IMR-90 (cell line): ENCODE results near the gene PFDN5. TPM values are rescaled to one million over a fixed set of nuclear protein-coding genes. Genes with fewer than 3 reads are reported as not detected.

ENCODE experiments used
- ATAC-seq: fragments of 200-7000 bp; cut with Tn5 transposase; 2 replicates; pipeline ENCODE4 v1.9.1; 2020; ENCODE audit warnings: low read depth, mild to moderate bottlenecking, moderate library complexity
- BruUV-seq: library from RNA; stranded (reverse); fragments of 400-500 nt; replicated peaks from 2 replicates; lab custom pipeline; 2021; lab: Mats Ljungman, UMichigan
- CTCF ChIA-PET: fragments of 300-600 bp; formaldehyde crosslinking; extraction: SDS; loops from one replicate; lab custom pipeline; 2021; ENCODE audit warnings: antibody characterized with exemption; lab: Yijun Ruan, JAX
- POLR2A ChIA-PET: fragments of 300-600 bp; sonication (Branson Sonifier 250); formaldehyde crosslinking; loops from one replicate; lab custom pipeline; 2022; ENCODE audit warnings: antibody characterized with exemption; ENCODE audit not compliant: unreplicated experiment; lab: Charles Lee
- DNase-seq: peaks from one replicate; pipeline ENCODE4 v3.0.0; 2013
- H2AFZ ChIP-seq: replicated peaks from 2 replicates; pipeline ENCODE3; 2013; ENCODE audit warnings: low read length, mild to moderate bottlenecking; ENCODE audit not compliant: poor library complexity
- H2AK5ac ChIP-seq: 2 replicates; pipeline ENCODE4 v1.6.1; 2013; ENCODE audit warnings: low read depth, low read length, inconsistent platforms
- H2AK9ac ChIP-seq: replicated peaks from 2 replicates; pipeline ENCODE3; 2013; ENCODE audit warnings: mild to moderate bottlenecking, low read depth, low read length, moderate library complexity; ENCODE audit not compliant: poor library complexity
- H2BK120ac ChIP-seq: 2 replicates; pipeline ENCODE4 v1.6.1; 2013; ENCODE audit warnings: low read depth, low read length, inconsistent platforms
- H2BK15ac ChIP-seq: 3 replicates; pipeline ENCODE4 v1.6.1; 2013; ENCODE audit warnings: low read depth, low read length, inconsistent platforms
- H2BK20ac ChIP-seq: 2 replicates; pipeline ENCODE4 v1.6.1; 2013; ENCODE audit warnings: low read depth, mild to moderate bottlenecking, inconsistent platforms, low read length, moderate library complexity
- H2BK5ac ChIP-seq: 2 replicates; pipeline ENCODE4 v1.6.1; 2013; ENCODE audit warnings: mild to moderate bottlenecking, low read depth, low read length, inconsistent platforms; ENCODE audit not compliant: poor library complexity, severe bottlenecking
- H3K14ac ChIP-seq: replicated peaks from 2 replicates; pipeline ENCODE4 v1.6.1; 2013; ENCODE audit warnings: low read depth, low read length, inconsistent platforms
- H3K18ac ChIP-seq: 2 replicates; pipeline ENCODE4 v1.6.1; 2013; ENCODE audit warnings: low read depth, low read length, control low read depth
- H3K23ac ChIP-seq: 2 replicates; pipeline ENCODE4 v1.6.1; 2013; ENCODE audit warnings: low read depth, low read length, inconsistent platforms
- H3K27ac ChIP-seq: 2 replicates; pipeline ENCODE4 v1.5.1; 2013; ENCODE audit warnings: mild to moderate bottlenecking, control low read depth, low read length; ENCODE audit not compliant: insufficient read depth
- H3K27me3 ChIP-seq: 2 replicates; pipeline ENCODE4 v1.6.1; 2013; ENCODE audit warnings: low read length; ENCODE audit not compliant: control insufficient read depth, insufficient read depth
- H3K36me3 ChIP-seq: 2 replicates; pipeline ENCODE4 v1.6.1; 2013; ENCODE audit warnings: low read length, mixed read lengths; ENCODE audit not compliant: control insufficient read depth, insufficient read depth
- H3K4ac ChIP-seq: 2 replicates; pipeline ENCODE4 v1.6.1; 2013; ENCODE audit warnings: low read depth, low read length, inconsistent platforms
- H3K4me1 ChIP-seq: 2 replicates; pipeline ENCODE4 v1.6.1; 2013; ENCODE audit warnings: low read length, mixed read lengths; ENCODE audit not compliant: control insufficient read depth, insufficient read depth
- H3K4me2 ChIP-seq: 2 replicates; pipeline ENCODE4 v1.6.1; 2013; ENCODE audit warnings: low read depth, mild to moderate bottlenecking, control low read depth, low read length, moderate library complexity
- H3K4me3 ChIP-seq: 2 replicates; pipeline ENCODE4 v1.5.1; 2013; ENCODE audit warnings: low read depth, mild to moderate bottlenecking, control low read depth, low read length, moderate library complexity; ENCODE audit not compliant: insufficient read depth
- H3K56ac ChIP-seq: 2 replicates; pipeline ENCODE4 v1.6.1; 2013; ENCODE audit warnings: low read length, inconsistent platforms; ENCODE audit not compliant: insufficient read depth; ENCODE audit errors: extremely low read depth
- H3K79me1 ChIP-seq, 2 experiments: 2 replicates each; pipeline ENCODE4 v1.6.1; 2013; ENCODE audit warnings: low read length in 2 of 2, inconsistent platforms in 1 of 2, low read depth in 1 of 2
- H3K9ac ChIP-seq: 2 replicates; pipeline ENCODE4 v1.6.1; 2013; ENCODE audit warnings: low read depth, low read length, control low read depth
- H3K9me1 ChIP-seq: 2 replicates; pipeline ENCODE4 v1.6.1; 2013; ENCODE audit warnings: low read length, inconsistent platforms; ENCODE audit not compliant: insufficient read depth
- H3K9me3 ChIP-seq: 2 replicates; pipeline ENCODE4 v1.6.1; 2013; ENCODE audit warnings: low read length; ENCODE audit not compliant: control insufficient read depth, insufficient read depth
- H4K20me1 ChIP-seq: 2 replicates; pipeline ENCODE4 v1.6.1; 2013; ENCODE audit warnings: low read length, inconsistent platforms; ENCODE audit not compliant: insufficient read depth
- H4K5ac ChIP-seq: 2 replicates; pipeline ENCODE4 v1.6.1; 2013; ENCODE audit warnings: mild to moderate bottlenecking, low read depth, low read length, control low read depth
- H4K8ac ChIP-seq, 2 experiments: 2 replicates each; pipeline ENCODE4 v1.6.1; 2013; ENCODE audit warnings: low read depth in 2 of 2, low read length in 2 of 2, control low read depth in 1 of 2, inconsistent platforms in 1 of 2
- H4K91ac ChIP-seq: 2 replicates; pipeline ENCODE4 v1.6.1; 2013; ENCODE audit warnings: low read depth, low read length, inconsistent platforms; ENCODE audit not compliant: insufficient read depth
- CTCF ChIP-seq: conservative IDR thresholded peaks from 2 replicates; pipeline ENCODE4 v1.5.1; 2012; ENCODE audit warnings: mild to moderate bottlenecking, low read depth, low read length, improper control_type of control experiment
- MAFK ChIP-seq: IDR thresholded peaks from 2 replicates; pipeline ENCODE4 v1.6.1; 2012; ENCODE audit warnings: low read depth, low read length, improper control_type of control experiment
- SMC3 ChIP-seq: fragments of 150-350 bp; IDR thresholded peaks from 2 replicates; pipeline ENCODE4 v1.6.1; 2016; ENCODE audit warnings: low read depth, mild to moderate bottlenecking, antibody characterized with exemption, low read length, moderate library complexity
- WGBS, 2 experiments: methylation state at CpG; one replicate each; pipeline versions ENCODE4 v1.1.5 to v1.1.7; 2013; ENCODE audit warnings: missing lambda C conversion rate in 2 of 2; ENCODE audit not compliant: insufficient read length in 1 of 2; ENCODE audit errors: extremely low coverage in 2 of 2; 5-methylcytosine and 5-hydroxymethylcytosine counted together
- dilution Hi-C: fragments of 300-500 bp; cut with HindIII; formaldehyde crosslinking; loops from one replicate; pipeline ENCODE4 v1.14.3; 2018; ENCODE audit warnings: low sequenced_read_pairs; ENCODE audit not compliant: unreplicated experiment
- in situ Hi-C: fragments of 300-500 bp; cut with MboI; formaldehyde crosslinking; loops from 3 replicates; pipeline ENCODE4 v1.14.3; 2019; ENCODE audit warnings: low sequenced_read_pairs, inconsistent platforms, mixed read lengths
- intact Hi-C: fragments of 100-400 bp; cut with micrococcal nuclease; formaldehyde crosslinking; loops from 2 replicates; pipeline ENCODE4 v1.10.0; 2022
- polyA plus RNA-seq, 3 experiments: library from polyadenylated mRNA; depleted of rRNA; stranded (reverse); fragments of >200 nt; gene quantifications; 2 replicates each; pipeline ENCODE4 v1.2.3, GENCODE V29; 2012; ENCODE audit warnings: low replicate concordance in 1 of 3
- total RNA-seq: library from RNA; depleted of rRNA; stranded (reverse); fragments of >200 nt; gene quantifications from 2 replicates; pipeline ENCODE4 v1.2.3, GENCODE V29; 2012

The PFDN5 gene
- total and polyA plus RNA-seq, 2 of the 4 experiments (the other 2 are of a cell fraction) = 1,011 to 1,338 TPM

DNA sequence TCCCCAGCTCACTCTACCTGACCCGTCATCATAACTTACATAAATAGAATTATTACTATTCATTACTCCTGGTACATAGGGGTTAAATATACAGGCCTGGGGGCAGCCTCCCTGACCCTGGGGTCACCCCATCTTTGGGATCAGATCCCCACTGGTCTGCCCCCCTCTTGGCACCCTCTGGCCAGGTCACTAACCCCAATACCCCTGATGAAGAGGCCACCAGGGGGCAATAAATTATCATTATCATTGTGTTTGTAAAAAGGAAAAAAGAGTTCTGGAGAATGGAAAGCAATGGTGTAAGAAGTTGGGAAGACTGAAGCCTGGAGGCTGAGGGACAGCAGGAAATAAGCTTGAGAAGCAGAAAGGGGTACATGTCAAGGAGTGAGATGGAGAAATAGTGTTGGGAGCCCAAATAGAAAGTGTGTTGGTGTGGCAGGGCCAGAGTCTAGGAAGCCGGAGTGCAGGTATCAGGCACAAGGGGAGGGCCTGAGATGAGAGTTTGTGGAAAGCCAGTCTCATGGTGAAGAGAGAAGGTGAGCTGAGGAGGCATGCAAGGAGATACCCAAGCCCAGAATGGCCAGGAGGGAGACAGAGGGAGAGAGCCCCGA lies 32.2 kb downstream of the PFDN5 start:
- Histone ChIP-seq H2BK120ac (no peak overlapping the region), H3K4ac (no peak overlapping the region), H2BK15ac (no peak overlapping the region), H2AFZ (no peak overlapping the region), H3K9me3 (no peaks in the 10 kb centered on the region), H3K36me3 (no peaks in the 10 kb centered on the region), H4K5ac (no peak overlapping the region), H3K9me1 (peaks cover 7% of the 10 kb centered on the region; the same call in 1 of the 2 replicates), H2BK5ac (no peak overlapping the region), H3K4me3 (no peak overlapping the region), H3K9ac (no peak overlapping the region), H2BK20ac (no peak overlapping the region), H3K23ac (peak overlapping the region; percentile 27; the same call in 1 of the 2 replicates), H3K14ac (no peak overlapping the region), H3K18ac (no peak overlapping the region), H3K4me1 (peaks cover 5% of the 10 kb centered on the region; the same call in 1 of the 2 replicates), H3K56ac (no peak overlapping the region), H3K27ac (no peak overlapping the region), H2AK5ac (no peak overlapping the region), H4K8ac (no peak overlapping the region), H4K20me1 (no peaks in the 10 kb centered on the region), H4K91ac (no peak overlapping the region), H2AK9ac (peak overlapping the region; percentile 23), H3K4me2 (no peak overlapping the region), H3K27me3 (peaks cover 26% of the 10 kb centered on the region), H3K79me1 (peaks cover 0 to 6% of the 10 kb centered on the region in 2 experiments; a peak in 1 of 4 replicates)
- ChIA-PET POLR2A (no interaction called here), CTCF (interaction anchor here (0.7 to 1.6 kb wide), 2 partner anchors 18 to 93 kb away, joined by 3 to 6 read pairs; no protein-coding TSS in a partner anchor)
- dilution Hi-C loops (no loop called here), intact Hi-C loops (loop anchor here (10.0 kb wide), 1 partner anchor 113 kb away; no protein-coding TSS in a partner anchor), in situ Hi-C loops (loop anchor here (10.0 kb wide), 1 partner anchor 177 kb away; the partner anchor contains the start of genes NPFF and TARBP2)
- ATAC-seq = no peak
- no peak for DNase-seq
- WGBS, 2 experiments = 50% methylated on average over 1 of the region's 3 CpGs; no CpG with 5 or more reads in 1 of the 2 experiments
- BruUV-seq = no TSS peak
- TF ChIP-seq MAFK (no peak), SMC3 (0 out of 2 replicates have a peak, but pooled peaks have one; percentile 21), CTCF (peak; percentile 35)
